Dendritic cell treated with granulocyte-macrophage colony-stimulating factor and Interleukin-4, amounts not matched to agents 40 ng/mL and 50 ng/mL, for 4 days (primary cell): ENCODE results near the gene OR8B2.

ENCODE experiments used
- H3K27ac Mint-ChIP-seq: one replicate; pipeline ENCODE4 v1.8.0; 2022; ENCODE audit warnings: mild to moderate bottlenecking, mixed read lengths
- H3K27me3 Mint-ChIP-seq: one replicate; pipeline ENCODE4 v1.8.0; 2022; ENCODE audit warnings: mild to moderate bottlenecking, mixed read lengths
- H3K36me3 Mint-ChIP-seq: one replicate; pipeline ENCODE4 v1.8.0; 2022; ENCODE audit warnings: low read depth, mixed read lengths
- H3K4me1 Mint-ChIP-seq: one replicate; pipeline ENCODE4 v1.8.0; 2022; ENCODE audit warnings: low read depth, mixed read lengths
- H3K4me3 Mint-ChIP-seq: one replicate; pipeline ENCODE4 v1.8.0; 2022; ENCODE audit warnings: mild to moderate bottlenecking, moderate library complexity, mixed read lengths
- H3K9me3 Mint-ChIP-seq: one replicate; pipeline ENCODE4 v1.8.0; 2022; ENCODE audit warnings: mixed read lengths
- intact Hi-C: fragments of 100-400 bp; cut with micrococcal nuclease; formaldehyde crosslinking; loops from one replicate; pipeline ENCODE4 v1.15.0; 2022

OR8B2 gene

DNA sequence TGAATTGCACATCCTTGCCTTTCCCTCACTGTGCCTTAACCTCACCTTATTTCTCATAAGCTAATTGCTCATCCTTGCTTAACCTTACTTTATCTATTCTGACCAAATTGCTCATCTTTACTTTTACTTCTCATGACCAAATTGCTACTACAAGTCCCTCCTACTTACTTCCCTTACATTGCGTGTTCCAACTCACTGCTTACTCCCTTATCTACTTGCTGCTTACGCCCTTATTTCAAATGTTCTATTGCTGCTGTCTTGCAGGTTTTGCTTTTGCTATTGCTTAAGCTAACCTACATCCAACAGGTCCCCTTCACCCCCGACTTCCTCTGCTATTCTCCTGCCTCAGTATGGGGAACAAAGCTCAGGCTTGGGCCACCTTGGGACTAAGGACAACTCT is 8.0 kb downstream of the OR8B2 start:
- H3K27ac Mint-ChIP-seq: no peak overlapping the region
- H3K27me3 Mint-ChIP-seq: no peaks in the 10 kb centered on the region
- H3K4me3 Mint-ChIP-seq: no peak overlapping the region
- intact Hi-C loops: no loop called here
- no peaks in the 10 kb centered on the region for H3K36me3 Mint-ChIP-seq
- no peaks in the 10 kb centered on the region for H3K9me3 Mint-ChIP-seq
- no peaks in the 10 kb centered on the region for H3K4me1 Mint-ChIP-seq

DNA sequence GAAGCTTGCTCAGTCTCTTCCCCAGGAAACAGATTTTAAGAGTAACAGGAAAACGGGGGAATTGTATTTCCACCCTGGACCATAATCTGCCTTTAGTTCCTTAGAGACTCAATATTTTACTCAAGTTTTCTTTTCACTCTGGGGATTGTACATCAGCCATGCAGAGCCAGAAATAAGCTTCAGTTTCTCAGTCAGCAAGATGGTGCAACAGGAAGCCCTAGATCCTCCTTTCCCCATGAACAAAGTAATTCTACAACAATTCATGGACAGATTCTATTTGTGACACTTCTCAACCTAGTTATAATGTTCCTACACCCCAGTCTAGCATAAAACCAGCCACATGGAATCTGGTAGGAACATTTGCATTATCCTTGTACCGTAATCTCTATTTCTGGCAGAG is 24.7 kb downstream of the OR8B2 start:
- no peaks in the 10 kb centered on the region for H3K27me3 Mint-ChIP-seq
- H3K4me1 Mint-ChIP-seq: no peaks in the 10 kb centered on the region
- H3K9me3 Mint-ChIP-seq: no peaks in the 10 kb centered on the region
- H3K27ac Mint-ChIP-seq: no peak overlapping the region
- intact Hi-C loops: no loop called here
- no peak overlapping the region for H3K4me3 Mint-ChIP-seq
- H3K36me3 Mint-ChIP-seq: no peaks in the 10 kb centered on the region

DNA sequence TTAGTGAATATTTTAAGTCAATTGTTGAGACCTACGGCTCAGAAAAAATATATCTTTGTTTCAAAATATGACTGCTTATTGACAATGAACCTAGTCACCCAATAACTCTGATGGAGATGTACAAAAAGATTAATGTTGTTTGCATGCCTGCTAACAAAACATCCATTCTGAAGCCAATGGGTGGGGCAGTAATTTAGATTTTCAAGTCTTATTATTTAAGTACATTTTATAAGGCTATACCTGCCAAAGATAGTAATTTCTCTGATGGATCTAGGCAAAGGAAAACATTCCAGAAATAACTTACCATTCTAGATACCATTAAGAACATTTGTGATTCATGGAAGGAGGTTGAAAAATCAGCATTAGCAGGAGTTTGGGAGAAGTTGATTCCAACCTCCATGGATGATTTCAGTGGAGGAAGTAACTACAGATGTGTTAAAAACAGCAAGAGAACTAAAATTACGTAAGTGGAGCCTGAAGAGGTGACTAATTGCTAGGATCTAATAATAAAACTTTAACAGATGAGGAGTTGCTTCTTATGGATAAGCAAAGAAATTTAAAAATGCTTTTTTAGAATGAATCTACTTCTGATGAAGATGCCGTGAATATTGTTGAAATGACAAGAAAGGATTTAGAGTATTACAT is 37.9 kb downstream of the OR8B2 start:
- H3K36me3 Mint-ChIP-seq: no peaks in the 10 kb centered on the region
- no peak overlapping the region for H3K4me3 Mint-ChIP-seq
- no peaks in the 10 kb centered on the region for H3K4me1 Mint-ChIP-seq

GRCh38 chr11:124344346-124344745 is 40.0 kb downstream of the OR8B2 start:
- intact Hi-C loops: no loop called here
- Mint-ChIP-seq H3K4me3 (no peak overlapping the region), H3K36me3 (no peaks in the 10 kb centered on the region), H3K4me1 (peaks cover 10% of the 10 kb centered on the region), H3K27ac (no peak overlapping the region), H3K27me3 (no peaks in the 10 kb centered on the region), H3K9me3 (no peaks in the 10 kb centered on the region)

More for the DNA sequence above, 37.9 kb downstream of the OR8B2 start:
- Mint-ChIP-seq H3K9me3 (no peaks in the 10 kb centered on the region), H3K27me3 (no peaks in the 10 kb centered on the region), H3K27ac (no peak overlapping the region)
- intact Hi-C loops: no loop called here

GRCh38 chr11:124340142-124340447 is 44.2 kb downstream of the OR8B2 start:
- H3K36me3 Mint-ChIP-seq: no peaks in the 10 kb centered on the region
- intact Hi-C loops: no loop called here
- no peak overlapping the region for H3K4me3 Mint-ChIP-seq
- H3K27ac Mint-ChIP-seq: peak overlapping the region; percentile 70
- no peaks in the 10 kb centered on the region for H3K9me3 Mint-ChIP-seq
- peaks cover 16% of the 10 kb centered on the region for H3K4me1 Mint-ChIP-seq
- H3K27me3 Mint-ChIP-seq: no peaks in the 10 kb centered on the region

DNA sequence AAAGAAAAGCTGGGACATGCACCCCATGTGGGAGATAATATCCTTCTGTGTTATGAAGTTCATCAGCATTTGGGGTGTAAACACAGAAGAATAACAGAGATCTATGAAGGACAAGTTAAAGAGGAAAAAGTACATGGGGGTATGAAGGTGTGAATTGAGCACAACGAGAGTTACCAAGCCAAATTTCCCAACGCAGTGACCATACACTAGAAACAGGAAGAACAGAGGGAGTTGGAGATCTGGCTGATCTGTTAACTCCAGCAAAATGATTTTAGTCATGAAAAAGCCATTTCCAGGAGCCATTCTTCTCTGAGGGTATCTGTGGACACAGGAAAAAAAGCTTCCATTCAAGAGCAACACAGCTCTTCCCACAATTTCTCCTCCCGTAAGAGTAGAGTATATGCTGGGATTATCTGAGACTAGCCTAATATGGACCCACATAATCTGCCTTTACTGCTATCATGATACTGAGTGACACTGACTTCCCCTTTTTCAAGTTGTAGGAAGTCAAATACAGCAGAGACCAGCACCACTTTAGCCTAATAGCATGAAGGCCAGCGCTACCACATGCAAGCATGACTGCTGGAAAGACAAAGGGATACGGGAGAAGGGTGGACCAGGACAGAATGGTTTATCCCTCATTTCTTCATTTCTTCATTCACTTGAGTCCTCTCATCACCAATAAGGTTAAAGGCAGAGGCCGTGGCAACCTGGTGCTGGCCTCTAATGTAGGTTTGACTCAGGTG is 44.7 kb downstream of the OR8B2 start:
- Mint-ChIP-seq H3K36me3 (no peaks in the 10 kb centered on the region), H3K9me3 (no peaks in the 10 kb centered on the region), H3K4me1 (peaks cover 16% of the 10 kb centered on the region), H3K27me3 (no peaks in the 10 kb centered on the region), H3K4me3 (no peak overlapping the region), H3K27ac (peak overlapping the region; percentile 70)
- intact Hi-C loops: no loop called here
